ENCODE results near the gene LIX1L.
"Not testable (repeated sequence)": the region's sequence is repeated elsewhere in the genome, so short reads cannot be mapped to it uniquely, and the experiment has no call there.

LIX1L gene

GRCh38 chr1:145962157-145963102, 4.6 kb upstream of the LIX1L start:
- DNase-seq = no peak

DNA sequence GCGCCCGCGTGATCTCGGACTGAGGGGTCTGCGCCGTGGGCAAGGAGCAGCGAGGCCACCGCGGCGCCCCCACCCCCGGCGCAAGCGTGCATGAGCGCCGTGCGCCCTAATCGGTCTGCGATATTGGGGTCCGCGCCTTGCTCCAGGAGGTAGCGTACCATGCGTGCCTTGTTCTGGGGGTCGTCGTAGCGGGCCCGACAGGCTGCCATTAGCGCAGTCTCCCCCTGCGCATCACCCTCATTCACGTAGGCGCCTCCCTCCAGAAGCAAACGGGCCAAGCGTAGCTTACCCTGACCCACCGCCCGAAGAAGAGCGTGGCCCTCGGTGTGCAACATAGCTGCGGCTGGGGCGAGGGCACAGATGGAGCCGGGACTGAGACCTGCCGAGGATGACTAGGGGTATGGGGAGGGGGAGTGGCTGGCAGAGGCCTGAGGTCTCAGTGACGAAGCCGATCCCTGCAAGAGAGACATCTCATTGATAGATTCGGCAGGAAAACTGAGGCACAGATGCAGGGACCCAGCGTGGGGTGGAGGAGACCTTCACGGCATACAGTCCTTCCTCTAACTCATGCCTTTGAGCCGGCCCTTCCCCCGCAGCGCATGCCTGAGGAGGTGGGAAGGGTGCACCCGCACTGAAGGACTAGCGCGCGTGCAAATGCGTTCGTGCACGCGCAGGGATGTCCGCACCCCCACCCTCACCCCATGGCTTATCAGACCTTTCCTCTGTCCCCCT, 3.8 kb upstream of the LIX1L start:
- DNase-seq = no peak

DNA sequence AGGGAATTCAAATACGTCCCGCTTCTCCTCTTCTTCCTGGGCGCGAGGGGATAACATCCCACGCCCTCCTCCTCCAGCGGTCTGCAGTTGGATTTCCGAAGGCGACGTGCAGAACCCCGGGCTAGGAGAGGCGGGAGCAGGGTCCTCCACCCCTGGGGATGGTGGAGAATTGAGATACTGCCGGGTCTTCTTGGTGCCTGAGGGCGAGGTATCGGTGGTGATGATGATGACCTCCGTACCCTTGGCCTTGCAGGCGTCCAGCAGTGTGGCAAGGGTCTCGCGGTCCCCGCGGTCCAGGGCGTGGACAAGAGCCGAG, 3.2 kb upstream of the LIX1L start:
- no peak for DNase-seq

GRCh38 chr1:145960468-145961108, 2.8 kb upstream of the LIX1L start:
- DNase-seq = peak; percentile 59

GRCh38 chr1:145959957-145960467, 2.2 kb upstream of the LIX1L start:
- DNase-seq = no peak

DNA sequence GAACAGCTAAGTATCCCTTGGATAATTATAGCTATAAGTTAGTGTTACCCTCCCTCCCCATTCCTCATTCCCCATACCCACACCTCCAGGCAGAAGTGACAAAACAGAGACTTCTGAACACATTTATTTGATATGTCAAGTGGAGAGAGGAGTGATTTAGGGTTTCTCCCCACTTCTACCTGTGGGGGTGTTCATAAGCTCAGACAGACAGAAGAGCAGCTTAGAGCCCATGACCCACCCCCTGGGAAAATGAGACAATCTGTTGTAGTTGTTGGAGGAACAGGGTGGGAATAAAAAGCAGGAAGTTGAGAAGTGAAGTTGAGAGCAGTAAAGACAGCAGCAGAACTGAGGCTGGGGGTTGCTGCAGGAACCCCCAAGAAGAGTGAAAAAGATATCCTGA, 1.5 kb upstream of the LIX1L start:
- DNase-seq = no peak

GRCh38 chr1:145958734-145959133, 917 bp upstream of the LIX1L start:
- DNase-seq = no peak

DNA sequence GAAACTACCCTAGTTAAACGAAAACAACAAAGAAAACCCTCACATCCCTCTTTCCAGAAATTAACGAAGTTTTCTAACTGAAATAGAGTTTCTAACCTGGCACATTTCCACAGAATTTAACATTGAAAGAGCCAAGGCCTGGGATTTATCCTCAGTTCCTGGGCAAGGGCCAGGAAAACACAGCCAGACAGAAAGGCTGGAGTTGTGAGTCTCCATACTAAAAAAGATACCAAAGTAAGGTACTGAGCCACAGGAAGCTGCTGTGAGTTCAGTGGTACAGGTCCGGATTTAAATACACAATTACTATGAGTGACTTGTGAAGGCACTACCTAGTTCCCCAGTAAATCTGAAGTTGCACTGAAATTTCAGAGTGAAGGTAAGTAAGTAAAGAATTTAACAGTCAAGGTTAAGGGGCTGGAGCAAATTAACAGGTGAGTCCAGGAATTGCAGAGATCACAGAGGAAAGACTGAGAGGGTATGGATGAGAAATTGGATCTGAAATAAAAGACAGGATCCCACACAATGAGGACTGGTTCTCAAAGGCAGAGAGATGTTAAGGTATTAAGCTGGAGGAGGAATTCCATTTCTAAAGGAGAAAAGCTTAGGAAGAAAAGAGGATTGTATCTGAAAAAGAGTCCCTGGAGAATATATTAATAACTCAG, 905 bp downstream of the LIX1L start:
- DNase-seq = no peak

GRCh38 chr1:145956361-145956760, 1.5 kb downstream of the LIX1L start:
- no peak for DNase-seq

DNA sequence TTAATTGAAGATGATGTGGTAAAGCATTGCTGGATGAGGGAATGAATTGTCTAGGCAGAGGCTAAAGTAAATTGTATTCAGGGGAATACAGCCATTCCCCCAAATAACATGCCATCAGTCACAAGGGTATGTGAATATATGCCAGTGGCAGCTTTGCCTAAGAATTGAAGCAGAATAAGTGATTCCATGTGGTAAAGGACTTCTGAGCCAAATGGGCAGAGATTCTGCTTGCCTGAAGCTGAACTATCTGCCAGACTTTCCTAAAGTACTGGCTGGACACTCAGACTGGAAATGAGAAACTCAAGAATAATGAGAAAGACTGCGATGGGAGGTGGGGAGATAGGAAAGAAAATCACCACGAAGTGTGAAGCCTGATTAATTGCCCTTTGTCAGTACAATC, 2.4 kb downstream of the LIX1L start:
- no peak for DNase-seq

- DNase-seq = no peak
These were observed 4.0 kb downstream of the LIX1L start for GRCh38 chr1:145953861-145954260.

GRCh38 chr1:145952903-145953302, 4.9 kb downstream of the LIX1L start:
- no peak for DNase-seq

DNA sequence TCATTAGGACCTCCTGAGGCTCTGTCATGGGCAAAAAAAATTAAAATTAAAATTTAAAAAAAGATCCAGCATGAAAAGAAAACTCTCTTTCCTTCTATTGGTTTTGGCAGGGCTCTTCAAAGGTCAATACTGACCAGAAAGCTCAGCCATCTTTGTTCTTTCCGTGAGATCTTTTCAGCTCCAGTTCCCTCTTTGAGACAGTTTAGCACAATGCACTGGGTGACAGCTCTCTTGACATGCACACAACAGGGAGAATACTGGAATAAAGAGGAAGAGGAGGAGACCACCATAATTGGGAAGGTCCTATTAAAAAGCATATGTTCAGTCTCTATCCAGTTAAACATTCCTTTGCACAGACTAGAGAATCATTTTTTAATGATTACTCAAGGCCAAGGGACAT, 6.3 kb downstream of the LIX1L start:
- DNase-seq = no peak

GRCh38 chr1:145949219-145949618, 8.6 kb downstream of the LIX1L start:
- DNase-seq = no peak

- DNase-seq = no peak
These were observed 10.3 kb downstream of the LIX1L start for GRCh38 chr1:145947551-145947950.

DNA sequence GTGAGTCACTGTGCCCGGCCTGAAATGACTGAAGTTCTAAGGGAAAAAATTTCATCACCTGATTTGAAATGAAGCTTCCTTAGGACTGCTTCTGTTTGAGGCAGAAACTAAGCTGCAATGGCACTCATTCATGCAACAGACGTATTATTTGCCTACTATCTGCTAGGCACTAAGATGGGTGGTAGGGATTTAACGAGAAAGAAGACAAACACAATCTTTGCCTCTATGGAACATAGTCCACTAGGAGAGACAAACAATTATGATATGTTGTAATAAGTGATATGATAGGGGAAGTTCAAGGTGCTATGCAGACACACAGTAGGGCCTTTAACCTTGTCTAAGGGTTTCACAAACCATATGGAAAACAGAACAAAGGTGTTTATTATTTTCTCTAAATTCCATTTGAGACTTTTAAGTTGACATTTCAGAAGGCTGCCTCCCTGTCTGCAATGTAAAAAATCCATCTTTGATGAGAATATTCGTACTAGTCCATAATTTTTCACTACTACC, 11.3 kb downstream of the LIX1L start:
- no peak for DNase-seq

DNA sequence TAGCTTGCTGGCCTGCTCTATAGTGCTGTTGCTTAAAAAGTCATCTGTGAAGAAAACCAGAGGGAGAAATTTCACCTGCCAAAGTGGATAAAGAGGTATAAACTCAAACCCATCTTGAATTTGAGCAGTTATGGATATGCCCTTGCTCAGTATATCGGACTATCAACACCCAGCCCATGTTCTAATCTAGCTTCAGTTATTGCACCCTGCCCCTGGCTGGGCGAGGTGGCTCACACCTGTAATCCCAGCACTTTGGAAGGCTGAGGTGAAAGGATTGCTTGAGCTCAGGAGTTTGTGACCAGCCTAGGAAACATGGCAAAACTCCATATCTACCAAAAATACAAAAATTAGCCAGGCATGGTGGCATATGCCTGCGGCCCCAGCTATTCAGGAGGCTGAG, 13.3 kb downstream of the LIX1L start:
- DNase-seq = no peak

DNA sequence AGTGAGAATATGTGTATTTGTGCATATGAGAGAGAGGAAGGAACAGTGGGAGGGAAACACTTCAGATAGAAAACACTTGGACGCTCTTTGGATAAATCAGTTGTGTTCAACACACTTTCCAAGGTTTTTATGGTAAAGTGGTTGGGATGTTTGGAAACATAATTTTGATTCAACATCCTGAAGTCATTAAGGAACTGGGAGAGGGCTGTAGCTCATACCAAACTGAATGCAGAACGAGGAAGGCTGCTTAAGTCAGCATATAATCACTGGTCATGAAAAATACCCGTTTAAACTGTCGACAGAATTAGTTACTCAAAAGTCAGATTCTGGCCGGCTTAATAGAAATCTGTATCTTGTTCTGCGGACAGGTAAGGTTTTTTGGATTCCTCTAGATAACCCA, 14.9 kb downstream of the LIX1L start:
- no peak for DNase-seq

- no peak for DNase-seq
These were observed 15.4 kb downstream of the LIX1L start for GRCh38 chr1:145942405-145942804.

DNA sequence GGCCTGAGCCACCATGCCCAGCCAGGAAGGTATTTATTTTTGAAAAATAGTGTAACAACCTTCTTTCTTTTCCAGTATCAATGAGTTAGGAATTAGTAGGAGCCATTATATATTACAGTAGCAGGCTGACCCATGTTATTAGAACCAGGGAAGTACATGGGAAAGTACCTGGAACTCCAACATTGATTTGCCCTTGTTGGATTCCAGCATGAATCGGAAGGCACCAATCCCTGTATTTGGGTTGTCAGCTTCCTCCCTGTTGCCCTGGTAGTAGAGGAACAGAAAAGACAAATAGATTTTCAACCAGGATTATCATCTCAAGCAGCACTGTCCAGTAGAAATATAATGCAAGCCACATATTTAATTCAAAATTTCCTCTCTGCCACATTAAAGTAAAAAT, 20.4 kb downstream of the LIX1L start:
- DNase-seq = no peak

GRCh38 chr1:145936247-145936646, 21.6 kb downstream of the LIX1L start:
- DNase-seq = no peak

GRCh38 chr1:145935708-145936107, 22.1 kb downstream of the LIX1L start:
- DNase-seq = no peak

- DNase-seq = not testable (repeated sequence)
These were observed 25.3 kb downstream of the LIX1L start for GRCh38 chr1:145932522-145933009.
